HG03139 (cell line): ENCODE data around the gene WTIP.
"Not testable (repeated sequence)": the region's sequence is repeated elsewhere in the genome, so short reads cannot be mapped to it uniquely, and the experiment has no call there.

ENCODE experiments used
- ATAC-seq: cut with Tn5 transposase; IDR thresholded peaks from one replicate; pipeline ENCODE4 v1.9.1; 2021; ENCODE audit not compliant: unreplicated experiment

The WTIP gene

DNA sequence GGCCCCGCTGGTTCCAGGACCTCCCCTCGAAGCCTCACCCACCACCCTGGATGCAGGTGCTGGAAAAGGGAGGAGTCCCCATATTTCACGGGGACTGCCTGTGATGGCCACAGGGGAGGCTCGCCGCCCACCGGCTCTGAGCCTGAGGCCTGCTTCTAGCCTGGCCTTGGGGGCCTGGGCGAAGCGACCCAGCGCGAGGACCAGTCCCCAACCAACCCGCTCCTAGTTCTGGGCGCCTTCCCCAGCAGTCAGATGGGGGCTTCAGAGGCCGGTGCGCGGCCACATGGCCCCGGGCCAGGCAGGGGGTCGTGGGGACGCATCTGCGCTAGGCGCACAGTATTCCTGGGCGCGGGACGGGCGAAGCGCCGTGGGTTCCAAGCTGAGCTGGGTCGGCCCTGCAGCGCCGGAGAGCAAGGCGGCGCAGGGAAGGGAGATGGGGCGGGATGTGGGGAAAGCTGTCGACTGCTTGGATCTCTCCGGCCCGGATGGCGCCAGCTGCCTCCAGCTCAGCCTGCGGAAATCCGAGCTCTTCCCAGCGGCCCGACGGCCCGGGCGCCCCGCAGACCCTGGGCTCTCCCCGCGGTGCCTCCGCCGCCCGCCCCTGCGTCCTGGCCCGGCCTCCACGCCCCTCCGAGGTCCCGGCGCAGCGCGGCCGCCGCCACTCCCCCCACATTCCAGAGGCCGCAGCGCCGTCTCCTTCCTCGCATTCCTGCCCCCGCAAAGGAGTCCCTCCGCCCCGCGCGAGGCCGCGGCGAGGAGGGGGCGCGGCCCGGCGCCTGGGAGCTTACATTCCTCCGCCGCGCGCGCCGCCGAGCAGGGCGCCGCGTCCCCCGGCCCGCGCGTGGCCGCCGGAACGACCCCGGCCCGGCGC lies at the start of gene WTIP:
Gene WTIP (plus strand): TSS at position 788 of the 871 bp plus-strand sequence. CDS start 217 bp downstream, outside the sequence.
- ATAC-seq, result no peak

DNA sequence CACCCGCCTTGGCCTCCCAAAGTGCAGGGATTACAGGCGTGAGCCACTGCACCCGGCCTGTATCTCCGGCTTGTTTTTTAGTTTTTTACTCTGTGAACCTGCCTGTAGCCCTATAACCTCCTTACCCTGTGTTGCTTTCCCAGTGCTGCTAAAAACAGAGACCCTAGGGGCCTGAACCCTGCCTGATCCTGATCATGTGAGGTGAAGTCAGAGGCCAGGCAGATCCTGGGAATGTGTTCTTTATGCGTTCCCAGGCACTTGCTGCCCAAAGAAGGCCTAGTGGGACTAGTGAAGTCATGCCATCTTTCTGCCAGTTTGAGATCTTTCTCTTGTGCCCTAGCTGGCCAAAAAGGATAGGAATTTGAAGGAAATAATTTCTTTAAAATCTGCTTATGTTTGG lies 48.8 kb upstream of the WTIP start:
- ATAC-seq, result no peak

DNA sequence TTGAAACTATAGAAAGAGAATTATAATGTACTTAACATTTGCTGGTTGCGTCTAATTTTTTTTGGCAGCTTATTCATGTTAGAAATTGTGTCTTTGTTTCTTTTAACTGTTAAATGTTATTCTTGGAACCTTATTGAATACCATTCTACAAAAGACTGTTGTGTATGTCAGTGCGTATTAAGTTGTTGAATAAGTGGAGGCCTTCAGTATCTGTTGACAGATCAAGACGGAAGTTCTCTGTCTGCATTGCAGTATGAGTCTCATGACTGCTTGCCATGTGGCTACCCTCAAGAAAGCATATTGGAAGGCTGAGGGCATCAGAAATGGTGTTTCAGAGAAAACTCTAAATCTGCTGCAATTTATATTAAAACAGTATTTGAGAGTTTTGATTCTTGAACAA lies 44.8 kb upstream of the WTIP start:
- ATAC-seq, result no peak

DNA sequence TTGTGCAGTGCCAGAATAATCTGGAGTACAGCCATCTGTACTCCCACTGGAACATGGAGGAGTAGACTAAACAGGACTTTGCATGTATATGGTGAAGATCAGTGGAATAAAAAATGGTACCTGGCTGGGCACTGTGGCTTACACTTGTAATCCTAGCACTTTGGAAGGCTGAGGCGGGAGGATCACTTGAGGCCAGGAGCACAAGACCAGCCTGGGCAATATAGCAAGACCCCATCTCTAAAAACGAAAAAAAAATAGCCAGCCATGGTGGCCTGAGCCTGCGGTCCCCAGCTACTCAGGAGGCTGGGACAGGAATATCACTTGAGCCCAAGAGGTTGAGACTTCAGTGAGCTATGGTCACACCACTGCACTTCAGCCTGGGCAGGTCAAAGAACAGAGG lies 33.4 kb upstream of the WTIP start:
- no peak for ATAC-seq

DNA sequence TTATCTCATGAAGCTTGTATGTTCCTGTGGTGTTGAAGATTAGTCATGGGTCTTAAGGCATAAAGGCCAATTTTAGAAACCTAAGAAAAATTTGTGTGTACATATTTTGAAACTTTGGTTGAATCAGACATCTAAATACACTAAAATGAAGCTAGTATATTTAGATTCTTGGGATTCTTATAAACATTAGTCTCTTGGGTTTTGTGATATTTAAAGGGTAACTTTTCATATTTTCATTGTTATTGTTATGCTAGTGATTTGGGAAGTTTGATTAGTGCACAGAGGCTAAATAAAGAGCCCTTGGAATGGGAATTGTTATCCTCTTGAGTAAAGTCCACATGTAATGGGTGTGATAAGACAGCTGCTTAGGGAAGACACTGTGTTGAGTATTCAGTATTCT lies 28.8 kb upstream of the WTIP start:
- ATAC-seq, result no peak

DNA sequence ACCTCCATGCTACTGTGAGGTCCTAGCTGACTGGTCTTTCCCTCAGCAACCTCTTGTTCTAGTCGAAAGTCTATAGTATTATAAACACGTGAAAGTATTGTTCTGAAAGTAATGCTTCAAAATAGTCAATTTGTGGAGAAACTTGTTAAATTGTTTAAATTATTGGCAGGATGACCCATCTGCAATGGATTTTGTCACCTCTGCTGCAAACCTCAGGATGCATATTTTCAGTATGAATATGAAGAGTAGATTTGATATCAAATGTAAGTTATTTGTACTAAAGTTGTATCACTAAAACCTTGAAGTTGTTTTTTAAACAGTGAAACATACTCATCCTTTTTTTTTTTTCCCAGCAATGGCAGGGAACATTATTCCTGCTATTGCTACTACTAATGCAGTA lies 27.5 kb upstream of the WTIP start:
- no peak for ATAC-seq

DNA sequence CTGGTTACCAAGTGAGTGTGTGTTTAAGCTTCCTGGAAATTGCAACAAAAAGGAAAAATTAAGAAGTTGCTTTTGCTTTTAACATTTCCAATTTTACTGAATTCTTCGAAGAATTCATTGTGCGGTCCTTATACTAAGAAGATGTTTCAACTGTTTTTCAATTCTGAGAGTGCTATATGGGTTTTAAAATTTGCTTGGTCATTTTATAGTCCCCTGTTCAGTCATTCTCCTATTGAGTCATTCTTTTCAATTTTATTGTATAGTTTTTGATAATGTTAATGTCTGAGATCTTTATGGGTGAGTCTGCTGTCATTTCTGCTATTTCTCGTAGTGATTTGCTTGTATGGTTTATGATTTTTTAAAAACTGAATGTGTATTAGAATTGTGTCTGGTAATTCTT lies 26.9 kb upstream of the WTIP start:
- no peak for ATAC-seq

DNA sequence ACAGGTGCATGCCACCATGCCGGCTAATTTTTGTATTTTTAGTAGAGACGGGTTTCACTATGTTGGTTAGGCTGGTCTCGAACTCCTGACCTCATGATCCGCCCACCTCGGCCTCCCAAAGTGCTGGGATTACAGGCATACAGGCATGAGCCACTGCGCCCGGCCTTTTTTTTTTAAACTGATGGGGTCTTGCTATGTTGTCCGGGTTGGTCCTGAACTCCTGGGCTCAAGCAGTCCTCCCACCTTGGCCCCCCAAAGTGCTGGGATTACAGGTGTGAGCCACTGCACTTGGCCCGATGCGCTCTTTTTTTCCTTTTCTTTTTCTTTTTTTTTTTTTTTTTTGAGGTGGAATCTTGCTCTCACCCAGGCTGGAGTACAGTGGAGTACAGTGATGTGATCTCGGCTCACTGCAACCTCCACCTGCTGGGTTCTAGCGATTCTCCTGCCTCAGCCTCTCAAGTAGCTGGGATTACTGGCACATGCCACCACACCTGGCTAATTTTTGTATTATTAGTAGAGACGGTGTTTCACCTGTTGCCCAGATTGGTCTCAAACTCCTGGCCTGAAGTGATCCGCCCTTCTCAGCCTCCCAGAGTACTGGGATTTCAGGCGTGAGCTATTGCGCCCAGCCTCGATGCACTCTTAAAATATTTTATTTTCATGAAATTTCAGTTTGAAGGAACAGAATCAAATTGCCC lies 25.6 kb upstream of the WTIP start:
- ATAC-seq, result not testable (repeated sequence)

DNA sequence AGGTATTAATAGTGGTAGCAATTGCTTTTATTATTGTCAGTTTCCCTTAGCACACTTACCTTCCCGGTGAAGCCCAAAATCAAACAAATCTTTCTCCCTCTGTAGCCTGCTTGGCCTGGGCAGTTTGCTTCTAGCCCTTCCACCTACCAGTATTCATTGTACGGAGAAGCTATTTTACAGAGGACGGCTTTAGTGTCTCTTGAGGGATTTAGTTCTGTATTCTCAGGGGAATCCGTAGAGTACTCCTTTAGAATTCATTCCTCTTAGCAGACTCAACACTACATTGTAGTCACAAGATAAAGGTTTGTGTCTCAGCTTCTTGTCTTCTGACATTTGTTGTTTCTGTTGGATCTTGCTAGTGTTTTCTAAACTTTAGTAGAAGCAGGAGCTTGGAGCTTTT lies 24.1 kb upstream of the WTIP start:
- no peak for ATAC-seq

DNA sequence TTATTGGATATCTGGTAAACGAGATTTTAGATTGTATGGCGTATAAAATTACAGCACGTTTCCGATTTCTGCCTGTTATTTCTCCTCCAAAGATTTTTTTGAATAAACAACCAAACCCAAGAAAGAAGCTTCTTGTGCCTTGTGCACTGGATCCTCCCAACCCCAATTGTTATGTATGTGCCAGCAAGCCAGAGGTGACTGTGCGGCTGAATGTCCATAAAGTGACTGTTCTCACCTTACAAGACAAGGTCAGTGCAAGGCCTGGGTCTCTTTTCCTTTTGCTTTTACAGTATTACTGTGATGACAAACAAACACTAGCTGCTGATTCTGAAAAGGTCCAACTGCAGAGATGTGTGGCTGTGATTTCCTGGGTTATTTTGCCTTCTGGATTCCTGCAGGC lies 22.9 kb upstream of the WTIP start:
- ATAC-seq, result no peak

DNA sequence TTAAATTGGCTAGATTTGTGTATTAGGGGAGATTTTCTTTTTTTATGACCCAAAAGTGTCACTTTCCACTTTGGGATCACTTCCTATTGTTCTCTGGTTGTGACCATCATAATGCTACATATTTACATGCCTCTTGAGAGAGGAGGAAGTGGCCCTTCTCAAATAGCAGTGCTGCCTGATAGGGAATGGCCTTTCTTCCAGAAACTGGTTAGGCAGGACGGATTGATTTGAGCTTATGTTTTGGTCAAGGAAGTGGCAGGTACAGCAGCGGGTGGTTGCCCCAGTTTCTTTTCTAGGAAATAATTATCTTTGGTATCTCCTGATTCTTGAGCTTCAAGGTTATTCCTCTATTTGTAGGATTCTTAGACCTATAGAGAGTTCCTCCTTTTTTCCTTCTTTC lies 21.9 kb upstream of the WTIP start:
- no peak for ATAC-seq

DNA sequence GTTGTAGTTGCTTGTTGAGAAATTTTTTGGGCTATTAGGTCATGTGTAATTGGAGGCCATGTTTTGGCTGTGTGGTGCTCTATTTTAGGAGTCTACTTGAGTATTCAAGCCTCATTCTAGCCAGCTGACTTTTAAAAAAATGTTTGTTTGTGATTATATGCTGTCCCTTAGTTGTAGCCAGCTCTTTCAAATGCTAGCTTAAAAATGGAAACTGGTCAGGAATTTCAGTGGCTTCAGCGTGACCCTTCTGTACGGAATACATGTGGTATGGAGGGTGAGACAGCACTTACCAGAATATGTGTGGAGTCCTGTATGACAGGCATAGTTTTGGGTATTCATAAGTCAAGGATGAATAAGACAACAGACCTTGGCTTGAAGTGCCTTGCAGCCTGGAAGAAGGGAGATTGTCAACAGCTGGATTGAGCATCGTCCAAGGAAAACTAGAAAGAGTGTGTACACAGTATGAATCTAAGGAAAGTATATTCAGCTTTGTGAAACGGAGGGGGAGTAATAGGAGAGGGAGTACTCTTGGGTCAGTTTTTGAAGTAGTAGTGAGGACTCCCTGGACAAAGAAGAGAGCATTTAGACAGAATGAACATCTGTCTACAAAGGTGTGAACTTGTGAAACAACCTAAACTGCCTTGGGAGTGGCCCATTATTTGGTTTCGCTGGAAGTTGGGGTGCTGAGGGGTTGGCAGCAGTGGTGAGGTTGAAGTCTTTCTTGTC lies 20.0 kb upstream of the WTIP start:
- ATAC-seq, result no peak

DNA sequence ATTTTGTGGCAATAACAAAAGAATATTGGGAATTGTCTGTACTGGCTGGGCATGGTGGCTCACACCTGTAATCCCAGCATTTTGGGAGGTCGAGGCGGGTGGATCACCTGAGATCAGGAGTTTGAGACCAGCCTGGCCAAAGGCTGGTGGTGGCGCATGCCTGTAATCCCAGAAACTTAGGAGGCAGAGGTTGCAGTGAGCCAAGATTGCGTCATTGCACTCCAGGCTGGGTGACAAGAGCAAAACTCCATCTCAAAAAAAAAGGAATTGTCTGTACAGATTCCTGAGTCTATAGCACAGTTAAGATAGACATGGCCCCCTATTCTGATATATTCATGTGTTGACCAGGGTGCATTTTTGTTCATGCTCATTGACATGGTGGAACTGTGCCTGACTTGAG lies 16.8 kb upstream of the WTIP start:
- not testable (repeated sequence) for ATAC-seq

DNA sequence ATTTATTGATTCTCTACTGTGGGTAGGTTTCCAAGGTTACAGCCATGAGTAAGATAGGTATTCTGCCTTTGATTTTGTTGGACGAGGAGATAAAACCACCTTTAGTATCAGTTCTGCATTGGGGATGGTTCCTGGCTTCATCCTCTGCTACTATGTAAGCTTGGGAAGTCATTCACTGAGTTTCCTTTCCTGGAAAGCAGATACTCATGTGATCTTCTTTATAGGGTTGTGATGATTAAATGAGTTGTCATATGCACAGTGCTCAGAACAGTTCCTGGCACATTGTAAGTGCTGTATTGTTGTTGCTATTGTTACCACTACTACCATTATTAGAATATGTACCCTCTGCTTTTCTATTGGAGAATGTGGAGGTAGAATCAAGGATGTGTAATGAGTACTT lies 13.1 kb upstream of the WTIP start:
- no peak for ATAC-seq

DNA sequence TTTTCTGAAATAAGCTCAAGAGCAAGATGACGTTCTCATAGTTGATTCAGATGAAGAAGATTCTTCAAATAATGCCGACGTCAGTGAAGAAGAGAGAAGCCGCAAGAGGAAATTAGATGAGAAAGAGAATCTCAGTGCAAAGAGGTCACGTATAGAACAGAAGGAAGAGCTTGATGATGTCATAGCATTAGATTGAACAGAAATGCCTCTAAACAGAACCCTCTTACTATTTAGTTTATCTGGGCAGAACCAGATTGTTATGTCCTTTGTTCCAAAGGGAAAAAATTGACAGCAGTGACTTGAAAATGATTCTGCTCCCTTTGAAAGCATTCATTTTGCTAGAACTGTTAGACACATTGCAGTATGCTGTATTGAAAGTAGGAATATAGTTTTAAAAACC lies 12.5 kb upstream of the WTIP start:
- ATAC-seq, result not testable (repeated sequence)

DNA sequence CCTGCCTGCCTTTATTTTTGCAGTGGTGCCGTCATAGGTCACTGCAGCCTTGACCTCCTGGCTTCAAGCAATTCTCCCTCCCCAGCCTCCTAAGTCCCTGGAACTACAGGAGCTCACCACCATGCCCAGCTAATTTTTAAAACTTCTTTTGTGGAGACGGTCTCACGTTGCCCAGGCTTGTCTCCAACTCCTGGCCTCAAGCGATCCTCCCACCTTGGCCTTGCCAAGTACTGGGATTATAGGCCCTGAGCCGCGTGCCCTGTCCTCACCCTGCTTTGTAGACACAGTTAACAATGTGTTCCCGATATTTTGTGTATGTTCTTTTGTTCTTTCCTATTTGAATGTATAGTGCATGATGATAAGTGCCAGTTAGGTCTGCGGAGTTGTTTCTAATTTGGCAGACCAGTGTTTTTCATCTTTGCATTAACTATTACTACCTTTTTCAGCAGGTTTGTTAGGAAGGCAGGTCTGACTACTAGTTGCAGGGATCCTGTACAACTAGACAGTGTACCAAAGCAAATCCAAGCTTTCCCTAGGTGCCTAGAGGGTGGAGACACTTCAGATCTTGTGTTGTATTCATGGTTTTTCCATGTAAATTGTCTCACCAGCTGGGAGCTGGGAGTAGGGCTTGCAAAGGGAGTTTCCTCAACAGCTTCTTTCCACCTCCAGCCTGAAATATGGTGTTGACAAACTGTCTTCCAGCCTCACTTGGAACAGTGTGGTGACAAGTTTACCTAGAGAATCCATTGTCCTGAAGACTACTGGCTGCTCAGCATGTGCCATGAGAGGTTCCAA lies 9.5 kb upstream of the WTIP start:
- no peak for ATAC-seq

DNA sequence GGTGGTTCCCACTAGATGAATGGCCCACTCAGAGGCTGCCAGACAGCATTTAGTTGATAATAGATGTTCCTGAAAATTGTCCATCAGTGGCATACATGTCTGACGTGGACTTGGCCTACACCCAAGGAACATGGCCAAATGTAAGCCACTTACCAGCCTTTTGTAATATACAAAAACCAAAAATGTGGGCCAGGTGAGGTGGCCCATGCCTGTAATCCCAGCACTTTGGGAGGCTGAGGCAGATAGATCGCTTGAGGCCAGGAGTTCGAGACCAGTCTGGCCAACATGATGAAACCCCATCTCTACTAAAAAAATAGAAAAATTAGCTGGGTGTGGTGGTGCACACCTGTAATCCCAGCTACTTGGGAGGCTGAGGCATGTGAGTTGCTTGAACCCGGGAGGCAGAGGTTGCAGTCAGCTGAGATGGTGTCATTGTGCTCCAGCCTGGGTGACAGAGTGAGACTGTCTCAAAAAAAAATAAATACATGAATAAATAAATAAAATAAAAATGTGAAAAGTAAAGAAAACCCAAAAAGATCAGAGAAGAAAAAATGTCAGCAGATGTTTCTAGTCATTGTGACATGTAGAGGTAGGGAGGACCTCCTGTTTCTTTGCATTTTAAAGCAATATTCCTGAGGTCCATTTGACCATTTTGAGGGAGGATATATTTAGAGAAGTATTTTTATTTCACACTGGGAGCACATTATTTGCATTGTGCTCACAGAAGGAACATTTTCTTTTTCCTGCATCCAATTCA lies 7.1 kb upstream of the WTIP start:
- ATAC-seq, result no peak

DNA sequence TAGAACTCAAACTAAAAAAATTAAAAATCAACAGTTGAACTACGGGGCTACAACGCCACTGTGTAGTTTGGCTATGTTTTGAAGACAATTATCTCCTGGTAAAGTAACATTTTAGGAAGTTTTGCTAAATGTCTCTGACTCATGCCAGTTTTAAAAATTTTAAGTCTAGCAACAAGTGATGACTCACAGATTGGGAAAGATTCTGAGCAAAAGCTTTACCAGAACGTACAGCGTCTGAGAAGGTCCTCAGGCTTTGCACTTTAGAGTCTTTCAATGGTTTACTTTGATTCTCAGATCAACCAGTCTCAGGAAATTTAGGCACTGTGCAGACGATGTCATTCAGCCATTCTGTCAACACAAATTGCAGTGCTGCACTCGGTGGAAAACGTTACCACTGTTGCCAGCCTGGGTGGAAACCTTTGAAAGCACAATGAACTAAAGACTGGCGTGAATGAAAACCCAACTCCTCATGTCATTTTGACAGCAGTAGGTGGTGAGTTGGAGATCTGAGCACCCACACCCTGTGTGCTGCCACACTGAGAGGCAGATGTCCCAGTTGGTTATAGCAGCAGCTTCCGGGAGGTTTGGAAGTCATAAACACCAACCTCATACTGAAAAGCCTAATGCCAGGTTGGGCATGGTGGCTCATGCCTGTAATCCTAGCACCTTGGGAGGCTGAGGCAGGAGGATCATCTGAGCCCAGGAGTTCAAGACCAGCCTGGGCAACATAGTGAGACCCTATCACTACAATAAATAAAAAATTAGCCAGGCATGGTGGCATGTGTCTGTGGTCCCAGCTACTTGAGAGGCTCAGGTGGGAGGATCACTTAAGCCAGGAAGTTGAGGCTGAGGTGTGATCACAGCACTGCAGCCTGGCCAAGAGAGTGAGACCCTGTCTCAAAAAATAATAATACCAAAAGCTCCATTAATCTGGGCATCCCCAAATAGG lies 6.3 kb upstream of the WTIP start:
- ATAC-seq, result no peak

DNA sequence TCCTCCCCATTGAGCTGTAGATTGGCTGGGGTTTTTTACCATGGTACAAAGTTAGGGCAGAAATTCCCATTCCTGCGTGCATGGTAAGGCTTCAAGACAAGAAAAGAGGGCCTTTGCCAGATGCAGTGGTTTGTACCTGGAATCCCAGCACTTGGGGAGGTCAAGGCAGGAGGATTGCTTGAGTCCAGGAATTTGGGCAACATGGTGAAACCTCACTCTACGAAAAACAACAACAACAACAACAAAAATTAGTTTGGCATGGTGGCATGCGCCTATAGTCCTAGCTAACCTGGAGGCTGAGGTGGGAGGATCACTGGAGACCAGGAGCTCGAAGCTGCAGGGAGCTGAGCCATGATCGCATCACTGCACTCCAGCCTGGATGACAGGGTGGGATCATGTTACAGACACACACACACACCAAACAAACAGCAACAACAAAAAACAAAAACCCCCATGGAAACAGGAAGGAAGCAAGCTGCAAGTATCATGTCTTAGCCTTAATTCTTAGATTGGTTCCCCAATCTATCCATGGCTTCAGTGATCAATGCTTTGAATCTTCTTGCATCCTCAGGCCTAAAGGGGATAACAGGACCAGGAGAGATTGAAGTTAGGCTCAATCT lies 5.5 kb upstream of the WTIP start:
- ATAC-seq, result no peak
